ENCODE data around the gene CST9.

GRCh38 chr20:23585808-23586734 is 19.6 kb downstream of the CST9 start:
- no peak for TF ChIP-seq YY1 (IDR thresholded peaks at IDR 0.05; ENCODE audit: insufficient read depth, insufficient read length)
- no peak for TF ChIP-seq ZNF274 (IDR thresholded peaks at IDR 0.05; ENCODE audit: low read depth, low read length)
- no peak for TF ChIP-seq SUZ12 (IDR thresholded peaks at IDR 0.05; ENCODE audit: extremely low read depth, insufficient read depth, insufficient read length)

All from NT2/D1 (cell line).